RWPE2 (cell line): ENCODE data around the gene GCK.
A peak's percentile ranks its signal among the peaks of the same experiment; 100 is the strongest.

Source experiments
- ATAC-seq: fragments of 200-7000 bp; cut with Tn5 transposase; 3 replicates; pipeline ENCODE4 v1.9.1; 2021; ENCODE audit warnings: low read depth
- DNase-seq: peaks from one replicate; pipeline ENCODE4 v3.0.0-alpha.2; 2020; ENCODE audit warnings: low spot score
- H3K27ac ChIP-seq: fragments of 450-650 bp; 2 replicates; pipeline ENCODE4 v1.5.1; 2017; ENCODE audit warnings: mild to moderate bottlenecking; ENCODE audit not compliant: poor library complexity, severe bottlenecking
- H3K27me3 ChIP-seq: fragments of 250-450 bp; sonication (Bioruptor Pico); 2 replicates; pipeline ENCODE4 v1.5.1; 2021; ENCODE audit warnings: mild to moderate bottlenecking, moderate library complexity; ENCODE audit not compliant: insufficient read depth, poor library complexity, severe bottlenecking
- H3K36me3 ChIP-seq: fragments of 250-450 bp; sonication (Bioruptor Pico); 2 replicates; pipeline ENCODE4 v1.5.1; 2020; ENCODE audit warnings: low read depth, mild to moderate bottlenecking, moderate library complexity
- H3K4me1 ChIP-seq: fragments of 250-450 bp; sonication (Bioruptor Pico); 2 replicates; pipeline ENCODE4 v1.5.1; 2021; ENCODE audit warnings: mild to moderate bottlenecking, moderate library complexity; ENCODE audit not compliant: insufficient read depth, poor library complexity, severe bottlenecking
- H3K4me3 ChIP-seq: fragments of 250-450 bp; sonication (Bioruptor Pico); 2 replicates; pipeline ENCODE4 v1.5.1; 2021; ENCODE audit warnings: mild to moderate bottlenecking, moderate library complexity; ENCODE audit not compliant: severe bottlenecking
- H3K9me3 ChIP-seq: fragments of 250-450 bp; sonication (Bioruptor Pico); 2 replicates; pipeline ENCODE4 v1.5.1; 2021; ENCODE audit warnings: mild to moderate bottlenecking, moderate library complexity; ENCODE audit not compliant: severe bottlenecking
- TF ChIP-seq, protein P1 (sequence below): fragments of 450-650 bp; IDR thresholded peaks from one replicate; pipeline ENCODE4 v1.5.1; 2017; ENCODE audit warnings: mild to moderate bottlenecking, moderate library complexity; ENCODE audit not compliant: poor library complexity, severe bottlenecking

Gene GCK

DNA sequence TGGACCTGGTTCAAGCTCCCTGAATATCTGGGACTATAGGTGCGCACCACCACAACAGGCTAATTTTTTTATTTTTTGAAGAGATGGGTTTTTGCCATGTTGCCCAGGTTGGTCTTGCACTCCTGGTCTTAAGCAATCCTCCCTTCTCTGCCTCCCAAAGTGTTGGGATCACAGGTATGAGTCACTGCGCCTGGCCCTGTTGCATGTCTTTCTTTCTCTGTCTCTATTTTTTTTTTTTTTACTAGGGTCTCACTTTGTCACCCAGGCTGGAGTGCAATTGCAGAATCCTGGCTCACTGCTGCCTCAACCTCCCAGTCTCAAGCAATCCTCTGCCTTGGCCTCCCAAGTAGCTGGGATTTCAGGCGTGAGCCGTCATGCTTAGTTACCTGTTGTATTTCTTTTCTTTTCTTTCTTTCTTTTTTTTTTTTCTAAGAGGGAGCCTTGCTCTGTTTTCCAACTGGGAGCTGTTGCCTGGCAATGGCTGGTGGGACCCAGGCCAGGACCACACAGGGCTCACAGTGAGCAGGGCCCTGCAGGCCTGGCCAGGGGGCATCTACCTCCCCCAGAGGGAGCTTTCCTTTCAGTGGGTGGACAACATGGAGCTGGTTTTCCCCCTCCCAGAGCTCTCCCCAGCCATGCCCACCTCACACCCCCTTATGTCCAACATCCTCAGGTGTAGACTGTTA, 54.2 kb downstream of the GCK start:
- TF ChIP-seq, protein P1, sequence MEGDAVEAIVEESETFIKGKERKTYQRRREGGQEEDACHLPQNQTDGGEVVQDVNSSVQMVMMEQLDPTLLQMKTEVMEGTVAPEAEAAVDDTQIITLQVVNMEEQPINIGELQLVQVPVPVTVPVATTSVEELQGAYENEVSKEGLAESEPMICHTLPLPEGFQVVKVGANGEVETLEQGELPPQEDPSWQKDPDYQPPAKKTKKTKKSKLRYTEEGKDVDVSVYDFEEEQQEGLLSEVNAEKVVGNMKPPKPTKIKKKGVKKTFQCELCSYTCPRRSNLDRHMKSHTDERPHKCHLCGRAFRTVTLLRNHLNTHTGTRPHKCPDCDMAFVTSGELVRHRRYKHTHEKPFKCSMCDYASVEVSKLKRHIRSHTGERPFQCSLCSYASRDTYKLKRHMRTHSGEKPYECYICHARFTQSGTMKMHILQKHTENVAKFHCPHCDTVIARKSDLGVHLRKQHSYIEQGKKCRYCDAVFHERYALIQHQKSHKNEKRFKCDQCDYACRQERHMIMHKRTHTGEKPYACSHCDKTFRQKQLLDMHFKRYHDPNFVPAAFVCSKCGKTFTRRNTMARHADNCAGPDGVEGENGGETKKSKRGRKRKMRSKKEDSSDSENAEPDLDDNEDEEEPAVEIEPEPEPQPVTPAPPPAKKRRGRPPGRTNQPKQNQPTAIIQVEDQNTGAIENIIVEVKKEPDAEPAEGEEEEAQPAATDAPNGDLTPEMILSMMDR: no peak
- DNase-seq: no peak
- ATAC-seq: no peak
- no peaks in the 10 kb centered on the region for H3K4me1 ChIP-seq
- H3K9me3 ChIP-seq: no peaks in the 10 kb centered on the region
- no peaks in the 10 kb centered on the region for H3K36me3 ChIP-seq
- H3K4me3 ChIP-seq: no peak overlapping the region
- no peaks in the 10 kb centered on the region for H3K27me3 ChIP-seq
- H3K27ac ChIP-seq: no peak overlapping the region

- H3K4me3 ChIP-seq: no peak overlapping the region
- ATAC-seq (no peak), DNase-seq (no peak)
- no peak overlapping the region for H3K27ac ChIP-seq
- no peaks in the 10 kb centered on the region for H3K36me3 ChIP-seq
- no peaks in the 10 kb centered on the region for H3K4me1 ChIP-seq
- TF ChIP-seq, protein P1: no peak
- H3K27me3 ChIP-seq: no peaks in the 10 kb centered on the region
- no peaks in the 10 kb centered on the region for H3K9me3 ChIP-seq
Observed at GRCh38 chr7:44133295-44133694, 55.9 kb downstream of the GCK start.

DNA sequence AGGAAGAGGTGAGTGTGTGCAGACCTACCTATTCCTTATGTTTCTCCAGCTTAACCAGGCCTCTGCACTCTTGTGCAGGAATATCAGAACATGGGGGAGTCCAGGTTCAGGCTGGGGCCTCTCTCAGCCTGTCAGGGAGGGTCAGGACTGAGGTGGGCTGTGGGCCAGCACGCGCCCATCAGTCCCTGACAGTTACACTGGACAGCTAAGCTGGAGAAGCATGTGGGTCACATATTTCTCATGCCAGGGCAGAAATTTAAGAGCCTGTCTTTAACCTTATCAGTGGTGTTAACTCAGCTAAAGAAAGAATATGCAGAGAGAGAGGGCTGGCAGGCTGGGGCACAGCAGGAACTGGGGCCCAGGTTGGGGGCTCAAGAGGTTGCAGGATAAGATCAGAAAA, 57.2 kb downstream of the GCK start:
- H3K4me1 ChIP-seq: no peaks in the 10 kb centered on the region
- H3K27me3 ChIP-seq: no peaks in the 10 kb centered on the region
- TF ChIP-seq, protein P1: no peak
- ATAC-seq (no peak), DNase-seq (no peak)
- H3K36me3 ChIP-seq: no peaks in the 10 kb centered on the region
- no peak overlapping the region for H3K4me3 ChIP-seq
- no peak overlapping the region for H3K27ac ChIP-seq
- H3K9me3 ChIP-seq: no peaks in the 10 kb centered on the region

- no peaks in the 10 kb centered on the region for H3K4me1 ChIP-seq
- ATAC-seq: peak; percentile 70; the same call in 2 of the 3 replicates
- H3K4me3 ChIP-seq: no peak overlapping the region
- no peak overlapping the region for H3K27ac ChIP-seq
- H3K27me3 ChIP-seq: no peaks in the 10 kb centered on the region
- no peaks in the 10 kb centered on the region for H3K36me3 ChIP-seq
- H3K9me3 ChIP-seq: no peaks in the 10 kb centered on the region
- DNase-seq: no peak
- TF ChIP-seq, protein P1: peak; percentile 29
Observed at GRCh38 chr7:44131173-44132029, 57.8 kb downstream of the GCK start.
